A204.1 (cell line): ENCODE measurements around the gene MIEF1.
"Not testable (repeated sequence)": the region's sequence is repeated elsewhere in the genome, so short reads cannot be mapped to it uniquely, and the experiment has no call there.

ENCODE experiments used
- FAIRE-seq: peaks from 2 replicates; lab custom pipeline; 2012; peaks lifted over from hg19 to GRCh38; lab: Jason Lieb, UNC

MIEF1 gene

DNA sequence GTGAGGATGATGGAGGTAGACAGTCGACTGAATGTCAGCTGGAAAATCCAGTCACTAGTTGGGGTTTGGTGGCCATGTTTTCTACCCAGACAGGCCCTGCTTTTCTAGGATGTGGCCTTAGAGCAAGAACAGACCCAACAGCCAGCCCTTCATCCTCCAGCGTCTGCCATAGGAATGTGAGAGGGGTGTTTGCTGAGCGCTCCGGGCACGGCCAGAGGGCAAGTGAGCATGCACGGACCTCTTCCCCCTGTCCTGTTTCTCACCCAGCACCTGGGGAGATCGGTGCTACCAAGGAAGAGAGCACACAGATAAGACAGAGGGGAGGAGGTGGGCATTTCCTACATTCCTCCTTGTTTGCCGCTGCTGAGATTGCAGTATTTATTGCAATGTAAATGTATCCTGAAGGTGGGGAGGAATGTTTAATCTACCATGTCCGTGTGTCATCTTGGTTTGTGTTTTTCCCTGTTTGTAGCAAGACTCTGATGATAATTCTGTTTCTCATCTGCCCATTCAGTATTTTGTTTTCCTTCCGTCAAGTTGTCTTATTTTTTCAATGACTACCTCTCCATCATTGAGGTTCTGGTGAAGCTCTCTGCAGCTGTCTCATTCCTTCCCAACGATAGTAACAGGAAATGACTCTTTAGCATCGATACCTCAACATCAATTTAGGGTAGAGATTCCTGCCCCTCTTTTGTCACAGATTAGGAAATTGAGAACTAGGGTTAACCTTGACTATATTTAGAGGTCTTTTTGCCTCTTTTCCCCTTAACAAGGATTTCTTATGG, 13.4 kb downstream of the MIEF1 start:
- FAIRE-seq, result no peak

DNA sequence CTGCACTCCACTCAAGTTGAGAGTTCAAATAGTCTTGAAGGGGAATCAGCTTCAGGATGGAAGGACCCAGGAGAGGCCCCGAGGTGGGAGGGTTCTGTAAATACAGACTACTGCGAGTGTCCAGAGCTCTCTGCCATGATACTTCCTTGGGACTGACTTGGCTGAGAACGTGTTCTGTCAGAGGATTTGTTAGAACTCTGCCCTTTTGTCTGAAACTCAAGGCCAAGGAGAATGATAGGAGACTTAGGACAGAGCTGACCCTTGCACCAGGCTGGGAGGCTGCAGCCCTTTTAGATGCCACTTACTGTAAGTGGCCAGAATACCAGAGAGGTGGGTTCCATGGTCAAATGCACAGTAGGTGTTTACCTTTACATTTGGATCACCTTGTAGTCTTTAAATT, 15.4 kb downstream of the MIEF1 start:
- no peak for FAIRE-seq

- no peak for FAIRE-seq
These were observed 16.2 kb downstream of the MIEF1 start for GRCh38 chr22:39518144-39518786.

GRCh38 chr22:39518996-39519680, 17.0 kb downstream of the MIEF1 start:
- FAIRE-seq, result no peak

DNA sequence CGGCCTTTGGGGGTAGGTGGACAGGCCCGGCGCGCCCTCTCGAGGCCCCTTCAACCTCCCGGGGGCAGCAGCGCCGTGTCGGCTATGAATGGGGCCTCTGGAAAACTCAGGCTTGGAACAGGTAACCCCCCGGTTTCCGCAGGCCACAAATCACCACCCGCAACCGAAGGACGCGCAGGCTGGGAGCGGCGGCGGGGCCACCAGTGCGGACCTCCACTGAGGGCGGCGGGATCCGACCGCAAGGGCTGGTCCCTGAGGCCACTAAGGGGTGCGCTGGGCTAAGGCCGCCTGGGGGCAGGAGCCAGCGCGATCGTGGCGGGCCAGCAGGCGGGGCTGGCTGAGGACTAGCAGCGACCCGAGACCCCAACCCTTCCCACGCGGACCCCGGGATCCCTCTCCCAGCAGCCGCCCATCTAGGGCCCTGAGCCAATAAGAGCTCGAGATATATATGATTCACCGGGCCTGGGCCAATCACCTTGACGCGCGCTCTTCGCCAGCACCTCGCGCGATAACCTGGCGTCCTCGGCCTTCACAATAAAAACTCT, 17.7 kb downstream of the MIEF1 start:
- peak; percentile 95 for FAIRE-seq

GRCh38 chr22:39520226-39521105, 18.4 kb downstream of the MIEF1 start, which contains the start of gene ATF4:
TSS of gene ATF4 (plus strand) at chr22:39520562. CDS start at chr22:39521446, 884 bp downstream.
- FAIRE-seq, result no peak

DNA sequence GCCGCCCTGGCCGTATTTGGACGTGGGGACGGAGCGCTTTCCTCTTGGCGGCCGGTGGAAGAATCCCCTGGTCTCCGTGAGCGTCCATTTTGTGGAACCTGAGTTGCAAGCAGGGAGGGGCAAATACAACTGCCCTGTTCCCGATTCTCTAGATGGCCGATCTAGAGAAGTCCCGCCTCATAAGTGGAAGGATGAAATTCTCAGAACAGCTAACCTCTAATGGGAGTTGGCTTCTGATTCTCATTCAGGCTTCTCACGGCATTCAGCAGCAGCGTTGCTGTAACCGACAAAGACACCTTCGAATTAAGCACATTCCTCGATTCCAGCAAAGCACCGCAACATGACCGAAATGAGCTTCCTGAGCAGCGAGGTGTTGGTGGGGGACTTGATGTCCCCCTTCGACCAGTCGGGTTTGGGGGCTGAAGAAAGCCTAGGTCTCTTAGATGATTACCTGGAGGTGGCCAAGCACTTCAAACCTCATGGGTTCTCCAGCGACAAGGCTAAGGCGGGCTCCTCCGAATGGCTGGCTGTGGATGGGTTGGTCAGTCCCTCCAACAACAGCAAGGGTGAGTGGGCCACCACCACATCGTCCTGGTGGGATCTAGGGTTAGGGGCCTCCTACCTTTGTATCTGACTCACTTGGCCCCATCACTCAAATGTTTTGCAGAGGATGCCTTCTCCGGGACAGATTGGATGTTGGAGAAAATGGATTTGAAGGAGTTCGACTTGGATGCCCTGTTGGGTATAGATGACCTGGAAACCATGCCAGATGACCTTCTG, 19.2 kb downstream of the MIEF1 start:
- not testable (repeated sequence) for FAIRE-seq

DNA sequence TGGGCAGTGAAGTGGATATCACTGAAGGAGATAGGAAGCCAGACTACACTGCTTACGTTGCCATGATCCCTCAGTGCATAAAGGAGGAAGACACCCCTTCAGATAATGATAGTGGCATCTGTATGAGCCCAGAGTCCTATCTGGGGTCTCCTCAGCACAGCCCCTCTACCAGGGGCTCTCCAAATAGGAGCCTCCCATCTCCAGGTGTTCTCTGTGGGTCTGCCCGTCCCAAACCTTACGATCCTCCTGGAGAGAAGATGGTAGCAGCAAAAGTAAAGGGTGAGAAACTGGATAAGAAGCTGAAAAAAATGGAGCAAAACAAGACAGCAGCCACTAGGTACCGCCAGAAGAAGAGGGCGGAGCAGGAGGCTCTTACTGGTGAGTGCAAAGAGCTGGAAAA, 20.0 kb downstream of the MIEF1 start:
- FAIRE-seq, result not testable (repeated sequence)

- no peak for FAIRE-seq
These were observed 20.6 kb downstream of the MIEF1 start for GRCh38 chr22:39522567-39523300.

- FAIRE-seq, result no peak
These were observed 22.1 kb downstream of the MIEF1 start for GRCh38 chr22:39524089-39524752.

DNA sequence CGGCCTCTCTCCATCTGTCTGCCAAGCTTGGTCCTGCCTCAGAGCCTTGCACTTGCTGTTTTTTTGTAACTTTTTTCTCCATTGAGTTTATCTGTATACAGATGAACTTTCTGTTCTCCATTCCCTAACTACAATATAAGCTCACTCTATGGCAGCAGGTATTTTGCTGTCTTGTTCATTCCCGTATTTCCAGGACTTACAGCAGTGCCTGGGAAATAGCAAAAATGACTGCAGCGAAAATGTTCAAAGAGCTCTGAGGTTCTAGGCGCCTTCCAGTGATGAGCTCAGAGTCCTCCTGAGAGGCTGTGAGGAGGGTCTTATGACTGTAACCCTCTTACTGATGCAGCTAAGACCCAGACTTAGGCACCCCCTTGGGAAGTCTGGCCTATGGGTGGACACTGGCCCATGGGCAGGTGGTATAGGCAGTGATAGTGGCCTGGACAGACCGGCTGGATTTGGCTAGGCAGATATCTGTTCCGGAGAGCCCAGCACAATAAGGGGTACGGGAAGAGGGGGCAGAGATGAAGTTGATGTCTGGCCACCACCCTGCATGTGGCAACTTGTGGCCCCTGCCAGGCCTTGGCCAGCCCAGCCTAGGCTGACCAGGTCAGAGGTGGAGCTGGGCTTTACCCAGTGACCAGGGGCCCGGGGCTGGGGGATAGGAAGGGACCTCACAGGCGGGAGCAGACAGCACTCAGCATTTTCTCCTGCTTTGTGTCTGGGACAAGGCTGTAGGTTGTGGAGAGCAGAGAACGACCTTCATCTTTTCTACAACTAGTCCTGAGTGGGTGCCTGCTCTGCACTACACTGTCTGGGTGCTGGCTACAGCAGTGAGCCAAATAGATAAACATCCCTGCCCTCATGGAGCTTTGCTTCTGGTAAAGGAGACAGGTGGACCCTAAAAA, 22.9 kb downstream of the MIEF1 start:
- FAIRE-seq, result no peak

- FAIRE-seq, result no peak
These were observed 23.5 kb downstream of the MIEF1 start for GRCh38 chr22:39525658-39525975.

GRCh38 chr22:39526736-39527171, 24.7 kb downstream of the MIEF1 start:
- FAIRE-seq, result no peak

- no peak for FAIRE-seq
These were observed 25.4 kb downstream of the MIEF1 start for GRCh38 chr22:39527481-39527961.

GRCh38 chr22:39528080-39528661, 26.1 kb downstream of the MIEF1 start:
- FAIRE-seq, result no peak

- no peak for FAIRE-seq
These were observed 26.8 kb downstream of the MIEF1 start for GRCh38 chr22:39528681-39529486.

DNA sequence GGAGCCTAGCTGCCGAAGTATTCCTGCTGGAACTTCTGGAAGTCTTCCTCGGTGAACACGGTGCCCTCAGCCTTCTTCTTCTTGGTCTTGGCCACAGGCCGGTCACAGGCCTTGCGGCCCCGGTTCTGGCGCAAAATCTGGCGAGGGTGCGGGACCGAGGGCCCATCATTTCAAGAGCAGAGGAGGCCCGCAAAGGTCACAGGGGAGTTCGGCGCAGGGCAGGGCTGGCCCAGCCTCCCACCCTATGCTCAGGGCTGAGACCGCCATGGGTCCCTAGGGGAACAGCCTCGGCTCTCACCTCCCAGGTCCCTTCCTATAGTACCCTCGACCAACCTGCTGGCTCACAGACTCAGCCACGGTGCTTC, 27.4 kb downstream of the MIEF1 start:
- no peak for FAIRE-seq
